AG04450 (cell line): Measurements from ENCODE around the gene CHCHD4. TPM values are rescaled to one million over a fixed set of nuclear protein-coding genes. Genes with fewer than 3 reads are reported as not detected.

Experiments
- CTCF ChIA-PET: fragments of 300-600, 350-600 bp; formaldehyde crosslinking; extraction: SDS; loops from one replicate; lab custom pipeline; 2022; ENCODE audit warnings: antibody characterized with exemption, inconsistent platforms; lab: Charles Lee
- POLR2A ChIA-PET: fragments of 350-600 bp; formaldehyde crosslinking; extraction: SDS; loops from one replicate; lab custom pipeline; 2021; ENCODE audit warnings: antibody characterized with exemption, inconsistent platforms; lab: Yijun Ruan, JAX
- DNase-seq: peaks from one replicate; pipeline ENCODE4 v3.0.0-alpha.2; 2011; ENCODE audit warnings: low read depth, low spot score
- H3K27ac ChIP-seq: one replicate; pipeline ENCODE4 v1.5.1; 2012; ENCODE audit warnings: low read depth, low read length, control low read depth
- H3K27me3 ChIP-seq: one replicate; pipeline ENCODE4 v1.6.0; 2012; ENCODE audit warnings: low read length; ENCODE audit not compliant: control insufficient read depth, insufficient read depth
- H3K4me3 ChIP-seq: 2 replicates; pipeline ENCODE4 v1.5.1; 2011; ENCODE audit warnings: mild to moderate bottlenecking, low read depth, low read length, control low read depth
- H3K9me3 ChIP-seq: 2 replicates; pipeline ENCODE4 v1.5.1; 2012; ENCODE audit warnings: low read length; ENCODE audit not compliant: control insufficient read depth, insufficient read depth
- polyA plus RNA-seq: library from polyadenylated mRNA; depleted of rRNA; stranded (reverse); fragments of >200 nt; gene quantifications from 2 replicates; pipeline ENCODE4 v1.2.3, GENCODE V29; 2011
- TF ChIP-seq, protein P1 (sequence below): IDR thresholded peaks from 2 replicates; pipeline ENCODE4 v1.5.1; 2011; ENCODE audit warnings: low read depth, low read length, control low read depth, inconsistent platforms

The CHCHD4 gene
- polyA plus RNA-seq, 1 experiment = 11.4 TPM

DNA sequence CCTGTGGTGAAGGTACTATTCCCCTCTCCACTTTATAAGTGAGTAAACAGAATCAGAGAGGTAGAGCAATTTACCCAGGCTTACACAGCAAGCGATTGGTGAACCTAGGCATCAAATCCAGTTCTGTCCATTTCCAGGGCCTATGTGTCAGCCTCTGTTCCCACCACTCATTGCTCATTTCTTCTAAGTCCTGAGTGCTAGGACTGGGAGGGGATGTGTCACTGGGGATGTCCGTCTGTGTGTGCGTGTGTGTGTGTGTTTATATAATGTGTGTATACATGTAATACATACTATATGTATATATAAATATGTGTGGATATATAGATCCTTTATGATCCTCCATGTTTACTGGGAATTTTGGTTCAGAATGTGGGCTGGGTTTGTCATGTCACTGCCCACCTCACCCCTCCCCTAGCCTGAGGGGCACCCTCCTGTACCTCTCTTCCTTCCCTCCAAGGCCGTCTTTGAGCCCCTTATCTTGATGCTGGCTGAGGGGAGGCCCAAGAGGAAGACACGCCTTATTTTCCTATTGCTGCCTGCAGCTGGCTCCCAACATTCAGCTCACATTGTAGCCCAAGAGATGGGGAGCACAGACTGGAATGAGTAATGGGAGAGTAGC is 2.3 kb upstream of the CHCHD4 start:
- ChIA-PET POLR2A (interaction anchor here (0.7 to 2.7 kb wide), 2 partner anchors 10 to 12 kb away, joined by 3 to 18 read pairs; no protein-coding TSS in a partner anchor), CTCF (interaction anchor here (0.9 to 4.1 kb wide), 3 partner anchors 76 to 469 kb away, joined by 3 to 23 read pairs (median 6); no protein-coding TSS in a partner anchor)
- no peak for DNase-seq
- peak overlapping the region; percentile 99 for H3K4me3 ChIP-seq
- TF ChIP-seq, protein P1, sequence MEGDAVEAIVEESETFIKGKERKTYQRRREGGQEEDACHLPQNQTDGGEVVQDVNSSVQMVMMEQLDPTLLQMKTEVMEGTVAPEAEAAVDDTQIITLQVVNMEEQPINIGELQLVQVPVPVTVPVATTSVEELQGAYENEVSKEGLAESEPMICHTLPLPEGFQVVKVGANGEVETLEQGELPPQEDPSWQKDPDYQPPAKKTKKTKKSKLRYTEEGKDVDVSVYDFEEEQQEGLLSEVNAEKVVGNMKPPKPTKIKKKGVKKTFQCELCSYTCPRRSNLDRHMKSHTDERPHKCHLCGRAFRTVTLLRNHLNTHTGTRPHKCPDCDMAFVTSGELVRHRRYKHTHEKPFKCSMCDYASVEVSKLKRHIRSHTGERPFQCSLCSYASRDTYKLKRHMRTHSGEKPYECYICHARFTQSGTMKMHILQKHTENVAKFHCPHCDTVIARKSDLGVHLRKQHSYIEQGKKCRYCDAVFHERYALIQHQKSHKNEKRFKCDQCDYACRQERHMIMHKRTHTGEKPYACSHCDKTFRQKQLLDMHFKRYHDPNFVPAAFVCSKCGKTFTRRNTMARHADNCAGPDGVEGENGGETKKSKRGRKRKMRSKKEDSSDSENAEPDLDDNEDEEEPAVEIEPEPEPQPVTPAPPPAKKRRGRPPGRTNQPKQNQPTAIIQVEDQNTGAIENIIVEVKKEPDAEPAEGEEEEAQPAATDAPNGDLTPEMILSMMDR = no peak
- no peak overlapping the region for H3K27ac ChIP-seq
- peaks cover 6% of the 10 kb centered on the region; the same call in 1 of the 2 replicates for H3K9me3 ChIP-seq
- H3K27me3 ChIP-seq = no peaks in the 10 kb centered on the region

DNA sequence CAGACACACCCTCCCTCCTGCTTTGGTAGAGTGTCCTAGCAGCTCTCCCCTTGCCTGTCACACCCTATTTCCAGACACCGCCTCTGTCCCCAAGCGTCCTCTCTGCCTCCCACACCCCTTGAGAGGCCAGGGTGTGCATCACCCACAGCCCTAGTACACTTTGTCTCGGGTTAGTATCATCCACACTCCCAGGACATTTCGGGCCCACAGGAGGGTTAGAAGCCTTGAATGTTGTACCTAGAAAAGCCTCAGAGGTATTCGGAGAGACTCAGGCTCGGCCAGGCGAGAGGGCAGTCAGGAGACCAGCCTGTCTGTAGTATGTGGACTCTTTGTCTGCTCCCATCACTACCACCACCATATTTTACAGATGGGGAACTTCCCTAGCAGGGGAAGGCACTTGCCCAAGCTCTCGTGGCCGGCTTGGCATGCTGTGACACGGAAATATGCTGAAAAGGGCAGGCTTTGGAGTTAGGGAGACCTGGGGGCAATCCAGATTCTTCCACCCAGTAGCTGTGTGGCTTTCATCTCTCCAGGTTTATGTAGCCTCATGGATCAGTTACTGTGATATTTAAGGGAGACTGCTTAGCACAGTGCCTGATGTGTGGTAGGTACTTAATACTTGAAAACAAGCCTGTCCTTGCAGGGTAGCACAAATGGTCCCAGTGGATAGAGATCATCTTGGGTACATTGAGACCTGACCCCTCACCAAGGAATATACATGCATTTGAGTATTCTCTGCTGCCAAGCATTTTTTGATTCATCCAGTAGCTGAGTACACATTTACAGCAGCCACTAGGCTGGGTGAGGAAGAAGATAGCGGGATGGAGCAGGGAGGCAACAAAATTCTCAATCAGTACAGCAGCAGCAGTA is 1.6 kb upstream of the CHCHD4 start:
- ChIA-PET CTCF (interaction anchor here (0.7 to 4.1 kb wide), 9 partner anchors 12 to 646 kb away, joined by 3 to 23 read pairs (median 4); partner anchors contain the start of gene HDAC11), POLR2A (interaction anchor here (0.6 to 3.2 kb wide), 8 partner anchors 10 to 525 kb away, joined by 3 to 50 read pairs (median 10); partner anchors contain the start of genes CCDC174, LSM3 and XPC)
- TF ChIP-seq, protein P1 = no peak
- Histone ChIP-seq H3K27me3 (no peaks in the 10 kb centered on the region), H3K27ac (peak overlapping the region; percentile 93), H3K9me3 (peaks cover 6% of the 10 kb centered on the region; the same call in 1 of the 2 replicates), H3K4me3 (peak overlapping the region; percentile 99)
- no peak for DNase-seq

DNA sequence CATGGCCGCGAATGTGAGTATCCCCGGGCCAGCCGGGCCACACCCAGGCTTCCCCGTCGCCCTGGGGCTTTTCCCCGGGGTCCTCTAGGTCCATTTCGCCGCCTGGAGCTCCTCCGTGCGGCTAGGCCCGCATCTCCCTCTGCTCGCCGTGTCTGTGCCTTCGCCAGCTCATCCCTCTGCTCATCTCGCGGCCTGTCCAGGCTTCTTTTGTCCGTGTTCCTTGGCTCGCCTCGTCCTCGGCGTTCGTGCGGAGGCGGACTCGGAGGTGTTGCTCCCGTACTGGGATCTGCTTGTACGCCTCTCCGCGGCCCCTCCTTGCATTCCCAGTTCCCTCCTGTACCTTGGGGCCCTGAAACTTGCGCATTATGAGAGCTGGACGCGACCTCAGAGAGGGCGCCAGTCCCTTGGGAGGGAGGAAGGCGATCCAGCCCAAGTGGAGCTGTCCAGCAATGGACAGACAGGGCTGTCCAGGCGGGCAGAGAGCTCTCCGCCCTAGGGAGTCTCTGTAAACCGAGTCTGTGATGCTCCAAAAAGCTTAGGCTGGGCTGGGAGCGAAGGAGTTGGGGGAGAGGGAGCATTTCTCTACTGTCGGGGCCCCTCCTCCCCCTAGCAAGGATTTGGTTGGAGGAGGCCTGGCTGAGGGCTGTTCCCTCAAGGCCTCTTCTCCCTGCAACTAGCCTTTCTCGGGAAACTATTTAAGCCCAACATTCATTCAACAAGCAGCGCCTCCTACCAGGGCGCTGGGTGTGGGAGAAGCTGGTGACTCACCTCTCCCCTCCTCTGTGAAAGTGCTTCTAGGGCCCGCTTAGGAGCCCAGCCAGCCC is 735 bp upstream of the CHCHD4 start:
- POLR2A ChIA-PET = interaction anchor here (0.6 to 3.2 kb wide), 14 partner anchors 7 to 940 kb away, joined by 3 to 50 read pairs (median 4); partner anchors contain the start of genes CCDC174, LSM3, MRPS25 and XPC
- H3K27me3 ChIP-seq = no peaks in the 10 kb centered on the region
- peak; percentile 74 for DNase-seq
- TF ChIP-seq, protein P1 = peak; percentile 34
- peaks cover 6% of the 10 kb centered on the region; the same call in 1 of the 2 replicates for H3K9me3 ChIP-seq
- CTCF ChIA-PET = interaction anchor here (0.7 to 4.1 kb wide), 12 partner anchors 13 to 645 kb away, joined by 3 to 23 read pairs (median 4); partner anchors contain the start of gene HDAC11
- H3K4me3 ChIP-seq = peak overlapping the region; percentile 99
- peak overlapping the region; percentile 93 for H3K27ac ChIP-seq

DNA sequence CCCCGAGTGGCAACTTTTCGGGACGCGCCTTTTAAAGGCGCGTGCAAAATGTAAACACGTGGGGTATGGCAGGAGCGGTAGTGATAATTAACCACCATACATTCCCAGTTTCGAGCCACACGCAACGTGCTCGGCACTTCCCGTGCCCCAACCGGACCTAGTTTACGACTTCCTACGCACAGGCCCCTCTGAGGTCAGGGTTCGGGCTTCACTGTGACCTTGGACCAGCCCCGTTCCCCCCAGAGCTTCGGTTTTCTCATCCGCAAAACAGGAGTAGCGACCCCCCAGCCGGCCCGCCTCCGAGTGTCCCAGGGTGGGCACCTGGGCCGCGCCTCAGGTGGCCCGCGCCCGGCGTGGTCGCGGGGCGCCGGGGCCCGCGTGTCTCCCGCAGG is 451 bp downstream of the CHCHD4 start:
- no peak for DNase-seq
- TF ChIP-seq, protein P1 = no peak
- Histone ChIP-seq H3K27ac (peak overlapping the region; percentile 21), H3K4me3 (peak overlapping the region; percentile 90), H3K27me3 (no peaks in the 10 kb centered on the region), H3K9me3 (peaks cover 6% of the 10 kb centered on the region; the same call in 1 of the 2 replicates)
- ChIA-PET CTCF (interaction anchor here (0.7 to 4.1 kb wide), 6 partner anchors 21 to 467 kb away, joined by 3 to 23 read pairs (median 6); no protein-coding TSS in a partner anchor), POLR2A (interaction anchor here (0.8 to 3.2 kb wide), 7 partner anchors 10 to 328 kb away, joined by 3 to 50 read pairs (median 4); partner anchors contain the start of genes LSM3 and XPC)
